SHP77 (cell line): ENCODE measurements around the gene ZNF688.
"Not testable (repeated sequence)": the region's sequence is repeated elsewhere in the genome, so short reads cannot be mapped to it uniquely, and the experiment has no call there.

Experiments used
- DNase-seq, 2 experiments: peaks; one replicate each; lab custom pipeline; 2025; lab: John Stamatoyannopoulos, UW

ZNF688 gene

GRCh38 chr16:30571445-30572322 is at the start of gene ZNF688:
ZNF688 (minus strand) TSS chr16:30571714; CDS start chr16:30571629, 85 bp downstream.
- DNase-seq: peak; percentile 97 to 98

GRCh38 chr16:30620169-30620568 is 48.7 kb upstream of the ZNF688 start:
- peak in 1 of 2 experiments; percentile 20 for DNase-seq

GRCh38 chr16:30619638-30620037 is 48.1 kb upstream of the ZNF688 start:
- DNase-seq: peak; percentile 15 to 23

- peak; percentile 10 to 29 for DNase-seq
Measured at GRCh38 chr16:30619202-30619601, 47.7 kb upstream of the ZNF688 start.

GRCh38 chr16:30615358-30616091 is 44.0 kb upstream of the ZNF688 start:
- peak; percentile 92 to 94 for DNase-seq

GRCh38 chr16:30609926-30610839 is 38.7 kb upstream of the ZNF688 start, which contains the start of gene ZNF689:
ZNF689 (minus strand) TSS chr16:30610389; CDS start chr16:30610041, 348 bp downstream.
- peak; percentile 98 for DNase-seq

GRCh38 chr16:30609002-30609925 is 37.8 kb upstream of the ZNF688 start:
- peak; percentile 36 to 49 for DNase-seq

GRCh38 chr16:30606004-30606403 is 34.5 kb upstream of the ZNF688 start:
- DNase-seq: no peak

GRCh38 chr16:30605158-30605557 is 33.6 kb upstream of the ZNF688 start:
- DNase-seq: no peak

GRCh38 chr16:30604316-30604947 is 32.9 kb upstream of the ZNF688 start:
- DNase-seq: no peak

- DNase-seq: no peak
Measured at GRCh38 chr16:30603945-30604315, 32.4 kb upstream of the ZNF688 start.

GRCh38 chr16:30602616-30603277 is 31.2 kb upstream of the ZNF688 start:
- DNase-seq: no peak

- no peak for DNase-seq
Measured at GRCh38 chr16:30601966-30602365, 30.5 kb upstream of the ZNF688 start.

- DNase-seq: no peak
Measured at GRCh38 chr16:30600929-30601328, 29.4 kb upstream of the ZNF688 start.

- DNase-seq: no peak
Measured at GRCh38 chr16:30600215-30600614, 28.7 kb upstream of the ZNF688 start.

GRCh38 chr16:30592871-30593270 is 21.4 kb upstream of the ZNF688 start:
- no peak for DNase-seq

- DNase-seq: not testable (repeated sequence)
Measured at GRCh38 chr16:30590869-30591268, 19.4 kb upstream of the ZNF688 start.

GRCh38 chr16:30589582-30589981 is 18.1 kb upstream of the ZNF688 start:
- not testable (repeated sequence) for DNase-seq

GRCh38 chr16:30588651-30589050 is 17.1 kb upstream of the ZNF688 start:
- no peak for DNase-seq
